Measurements from ENCODE around the gene DCAF7. TPM values are rescaled to one million over a fixed set of nuclear protein-coding genes. Genes with fewer than 3 reads are reported as not detected.

The DCAF7 gene
- total and polyA plus RNA-seq, 8 donors = 11.6 to 45.5 (median 17.4) TPM

DNA sequence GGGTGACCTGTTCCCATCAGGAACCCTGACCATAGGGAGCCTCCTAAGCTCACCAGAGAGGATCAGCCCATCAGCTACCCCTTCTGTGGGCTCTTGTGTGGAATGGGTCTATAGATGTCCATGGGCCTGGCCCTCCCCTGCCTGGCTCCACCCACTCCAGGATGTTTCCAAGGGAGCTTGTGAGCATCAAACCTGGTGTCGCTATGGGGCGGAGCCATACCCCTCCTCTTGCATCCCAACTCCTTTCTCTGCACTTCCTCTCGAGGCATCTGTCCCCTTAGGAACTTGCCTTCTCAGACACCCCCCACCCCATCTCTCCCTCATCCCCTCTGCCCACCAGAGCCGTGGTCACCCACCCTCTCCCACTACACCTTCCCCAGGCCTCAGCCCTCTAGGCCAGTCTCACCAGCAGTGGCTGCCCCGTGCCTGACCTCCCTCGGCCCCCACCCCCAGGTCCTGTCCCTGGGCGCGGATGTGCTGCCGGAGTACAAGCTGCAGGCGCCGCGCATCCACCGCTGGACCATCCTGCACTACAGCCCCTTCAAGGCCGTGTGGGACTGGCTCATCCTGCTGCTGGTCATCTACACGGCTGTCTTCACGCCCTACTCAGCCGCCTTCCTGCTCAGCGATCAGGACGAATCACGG, 16.7 kb upstream of the DCAF7 start:
- Histone ChIP-seq H3K27ac (no peak overlapping the region), H3K4me3 (no peak overlapping the region), H3K4me1 (peaks cover 6 to 10% (median 8%) of the 10 kb centered on the region in 4 donors), H3K27me3 (peaks cover 0 to 38% (median 14%) of the 10 kb centered on the region in 3 donors), H3K36me3 (no peaks in the 10 kb centered on the region), H3K9me3 (no peaks in the 10 kb centered on the region)
- intact Hi-C loops (cut with DNase I; ENCODE audit: low total_unique reads) = no loop called here
- TF ChIP-seq POLR2A (IDR thresholded peaks at IDR 0.05) (no peak), EP300 (IDR thresholded peaks at IDR 0.05) (no peak), POLR2AphosphoS5 (IDR thresholded peaks at IDR 0.05) (no peak)
- TF ChIP-seq, protein P1, sequence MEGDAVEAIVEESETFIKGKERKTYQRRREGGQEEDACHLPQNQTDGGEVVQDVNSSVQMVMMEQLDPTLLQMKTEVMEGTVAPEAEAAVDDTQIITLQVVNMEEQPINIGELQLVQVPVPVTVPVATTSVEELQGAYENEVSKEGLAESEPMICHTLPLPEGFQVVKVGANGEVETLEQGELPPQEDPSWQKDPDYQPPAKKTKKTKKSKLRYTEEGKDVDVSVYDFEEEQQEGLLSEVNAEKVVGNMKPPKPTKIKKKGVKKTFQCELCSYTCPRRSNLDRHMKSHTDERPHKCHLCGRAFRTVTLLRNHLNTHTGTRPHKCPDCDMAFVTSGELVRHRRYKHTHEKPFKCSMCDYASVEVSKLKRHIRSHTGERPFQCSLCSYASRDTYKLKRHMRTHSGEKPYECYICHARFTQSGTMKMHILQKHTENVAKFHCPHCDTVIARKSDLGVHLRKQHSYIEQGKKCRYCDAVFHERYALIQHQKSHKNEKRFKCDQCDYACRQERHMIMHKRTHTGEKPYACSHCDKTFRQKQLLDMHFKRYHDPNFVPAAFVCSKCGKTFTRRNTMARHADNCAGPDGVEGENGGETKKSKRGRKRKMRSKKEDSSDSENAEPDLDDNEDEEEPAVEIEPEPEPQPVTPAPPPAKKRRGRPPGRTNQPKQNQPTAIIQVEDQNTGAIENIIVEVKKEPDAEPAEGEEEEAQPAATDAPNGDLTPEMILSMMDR (IDR thresholded peaks at IDR 0.05) = no peak
- WGBS, 5 donors = 82 to 86% (median 83%) methylated on average over 17 to 20 of the region's 20 CpGs
- DNase-seq = no peak

DNA sequence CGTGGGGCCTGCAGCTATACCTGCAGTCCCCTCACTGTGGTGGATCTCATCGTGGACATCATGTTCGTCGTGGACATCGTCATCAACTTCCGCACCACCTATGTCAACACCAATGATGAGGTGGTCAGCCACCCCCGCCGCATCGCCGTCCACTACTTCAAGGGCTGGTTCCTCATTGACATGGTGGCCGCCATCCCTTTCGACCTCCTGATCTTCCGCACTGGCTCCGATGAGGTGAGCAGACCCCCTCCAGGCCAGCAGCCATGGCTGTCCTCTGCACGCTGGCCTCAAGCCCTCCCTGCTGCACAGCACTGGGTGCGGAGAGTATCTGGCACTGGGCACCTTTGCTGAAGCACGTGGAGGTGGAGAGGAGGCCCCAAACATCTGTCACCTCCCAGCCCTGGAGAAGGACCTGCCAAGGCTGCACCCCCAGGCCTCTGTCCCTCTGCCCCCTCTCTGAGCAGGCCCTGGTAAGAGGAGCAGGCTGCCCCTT, 16.2 kb upstream of the DCAF7 start:
- WGBS, 5 donors = 90 to 98% (median 92%) methylated on average over 10 to 17 of the region's 17 CpGs
- H3K27ac ChIP-seq = no peak overlapping the region
- intact Hi-C loops (cut with DNase I; ENCODE audit: low total_unique reads) = no loop called here
- H3K36me3 ChIP-seq = no peaks in the 10 kb centered on the region
- peaks cover 6 to 12% (median 10%) of the 10 kb centered on the region in 4 donors for H3K4me1 ChIP-seq
- H3K27me3 ChIP-seq = peaks cover 4 to 43% (median 20%) of the 10 kb centered on the region in 3 donors
- H3K9me3 ChIP-seq = no peaks in the 10 kb centered on the region
- H3K4me3 ChIP-seq = no peak overlapping the region
- TF ChIP-seq, protein P1 (IDR thresholded peaks at IDR 0.05) = no peak
- no peak for TF ChIP-seq POLR2A (IDR thresholded peaks at IDR 0.05)
- no peak for DNase-seq

DNA sequence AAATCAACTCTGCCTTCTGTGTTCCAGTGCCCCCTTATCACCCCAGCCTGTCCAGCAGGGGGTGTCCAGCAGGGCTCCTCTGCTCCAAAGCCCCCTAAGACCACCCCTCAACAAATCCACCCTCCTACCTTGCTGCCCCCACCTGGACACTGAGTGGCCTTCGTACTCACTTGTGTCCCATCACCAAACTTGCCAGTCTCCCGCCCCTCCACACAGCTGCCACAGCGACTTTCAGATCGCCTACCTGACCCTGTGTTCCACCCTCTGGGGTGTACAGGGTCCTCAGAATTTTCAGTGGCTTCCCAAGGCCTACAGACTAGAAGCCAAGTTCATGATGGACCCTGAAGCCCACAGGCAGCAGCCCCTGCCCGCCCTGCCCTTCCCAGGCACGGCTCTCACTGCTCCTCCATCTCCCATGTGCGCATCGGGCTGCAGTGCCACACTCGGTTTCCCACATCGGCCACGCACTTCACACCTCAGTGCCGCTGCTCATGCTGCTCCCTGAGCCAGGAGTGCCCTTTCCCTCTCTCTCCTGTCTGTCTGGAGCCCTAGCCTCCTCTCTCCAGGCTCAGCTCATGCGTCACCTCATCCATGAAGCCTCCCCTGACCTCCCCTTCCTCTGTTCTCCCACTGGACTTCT, 15.3 kb upstream of the DCAF7 start:
- H3K9me3 ChIP-seq = no peaks in the 10 kb centered on the region
- intact Hi-C loops (cut with DNase I; ENCODE audit: low total_unique reads) = no loop called here
- no peak for TF ChIP-seq POLR2AphosphoS5 (IDR thresholded peaks at IDR 0.05)
- TF ChIP-seq, protein P1 (IDR thresholded peaks at IDR 0.05) = no peak
- no peak for TF ChIP-seq EP300 (IDR thresholded peaks at IDR 0.05)
- no peak for TF ChIP-seq POLR2A (IDR thresholded peaks at IDR 0.05)
- peaks cover 7 to 51% (median 27%) of the 10 kb centered on the region in 3 donors for H3K27me3 ChIP-seq
- DNase-seq = no peak
- WGBS, 5 donors = 80 to 91% (median 85%) methylated on average over 13 of the region's 13 CpGs
- H3K4me1 ChIP-seq = peaks cover 6 to 12% (median 10%) of the 10 kb centered on the region in 4 donors
- H3K36me3 ChIP-seq = no peaks in the 10 kb centered on the region
- H3K27ac ChIP-seq = no peak overlapping the region
- no peak overlapping the region for H3K4me3 ChIP-seq

DNA sequence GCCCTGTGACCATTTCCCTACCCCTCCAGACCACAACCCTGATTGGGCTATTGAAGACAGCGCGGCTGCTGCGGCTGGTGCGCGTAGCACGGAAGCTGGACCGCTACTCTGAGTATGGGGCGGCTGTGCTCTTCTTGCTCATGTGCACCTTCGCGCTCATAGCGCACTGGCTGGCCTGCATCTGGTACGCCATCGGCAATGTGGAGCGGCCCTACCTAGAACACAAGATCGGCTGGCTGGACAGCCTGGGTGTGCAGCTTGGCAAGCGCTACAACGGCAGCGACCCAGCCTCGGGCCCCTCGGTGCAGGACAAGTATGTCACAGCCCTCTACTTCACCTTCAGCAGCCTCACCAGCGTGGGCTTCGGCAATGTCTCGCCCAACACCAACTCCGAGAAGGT, 14.6 kb upstream of the DCAF7 start:
- TF ChIP-seq, protein P1 (IDR thresholded peaks at IDR 0.05) = no peak
- TF ChIP-seq POLR2A (IDR thresholded peaks at IDR 0.05) = no peak
- TF ChIP-seq EP300 (IDR thresholded peaks at IDR 0.05) = no peak
- 94 to 96% (median 95%) methylated on average over 24 of the region's 24 CpGs for WGBS, 5 donors
- H3K27ac ChIP-seq = no peak overlapping the region
- H3K4me3 ChIP-seq = no peak overlapping the region
- no peaks in the 10 kb centered on the region for H3K36me3 ChIP-seq
- DNase-seq = no peak
- H3K4me1 ChIP-seq = peaks cover 6 to 12% (median 10%) of the 10 kb centered on the region in 4 donors
- intact Hi-C loops (cut with DNase I; ENCODE audit: low total_unique reads) = no loop called here
- peaks cover 7 to 54% (median 28%) of the 10 kb centered on the region in 3 donors for H3K27me3 ChIP-seq
- H3K9me3 ChIP-seq = no peaks in the 10 kb centered on the region
